WTC11 (cell line): ENCODE data around the gene TMEM190. TPM values are rescaled to one million over a fixed set of nuclear protein-coding genes. Genes with fewer than 3 reads are reported as not detected.
A peak's percentile ranks its signal among the peaks of the same experiment; 100 is the strongest.

Experiments
- ATAC-seq: fragments of 200-7000 bp; cut with Tn5 transposase; 2 replicates; pipeline ENCODE4 v1.10.0; 2021; ENCODE audit warnings: mild to moderate bottlenecking, moderate library complexity
- CTCF ChIA-PET: fragments of 300-600 bp; sonication (Branson Sonifier 250); formaldehyde crosslinking; loops from one replicate; lab custom pipeline; 2021; ENCODE audit warnings: antibody characterized with exemption; lab: Charles Lee
- POLR2A ChIA-PET: fragments of 350-600 bp; sonication (Branson Sonifier 250); formaldehyde crosslinking; loops from one replicate; lab custom pipeline; 2021; ENCODE audit warnings: antibody characterized with exemption; lab: Charles Lee
- DNase-seq: peaks from one replicate; pipeline ENCODE4 v3.0.0; 2021; ENCODE audit warnings: low spot score
- H3K27ac Mint-ChIP-seq: 2 replicates; pipeline ENCODE4 v1.8.0; 2021; ENCODE audit warnings: mixed read lengths
- H3K27me3 Mint-ChIP-seq: 2 replicates; pipeline ENCODE4 v1.8.0; 2021; ENCODE audit warnings: low read depth, mild to moderate bottlenecking, moderate library complexity, mixed read lengths
- H3K36me3 Mint-ChIP-seq: 2 replicates; pipeline ENCODE4 v1.8.0; 2021; ENCODE audit warnings: mixed read lengths
- H3K4me1 Mint-ChIP-seq: 2 replicates; pipeline ENCODE4 v1.8.0; 2022; ENCODE audit warnings: mixed read lengths
- H3K4me3 Mint-ChIP-seq: 2 replicates; pipeline ENCODE4 v1.8.0; 2021; ENCODE audit warnings: mild to moderate bottlenecking, moderate library complexity, mixed read lengths
- H3K9me3 Mint-ChIP-seq: 2 replicates; pipeline ENCODE4 v1.8.0; 2021; ENCODE audit warnings: mixed read lengths
- CDX4 ChIP-seq: fragments of 250-450 bp; sonication (Bioruptor Pico); IDR thresholded peaks from 2 replicates; pipeline ENCODE4 v1.9.0; 2021; ENCODE audit warnings: moderate library complexity, mild to moderate bottlenecking, inconsistent platforms, borderline replicate concordance
- CREB1 ChIP-seq: sonication (generic); formaldehyde crosslinking; IDR thresholded peaks from 2 replicates; pipeline ENCODE4 v1.8.0; 2023; ENCODE audit warnings: mild to moderate bottlenecking, missing genetic modification reagents
- ELF4 ChIP-seq: sonication (generic); formaldehyde crosslinking; IDR thresholded peaks from 2 replicates; pipeline ENCODE4 v1.8.1; 2022; ENCODE audit warnings: low read depth, mild to moderate bottlenecking, moderate library complexity, missing genetic modification reagents
- JUN ChIP-seq: sonication (generic); formaldehyde crosslinking; IDR thresholded peaks from 2 replicates; pipeline ENCODE4 v1.8.0; 2023; ENCODE audit warnings: mild to moderate bottlenecking, missing genetic modification reagents
- KAT7 ChIP-seq: sonication (generic); formaldehyde crosslinking; IDR thresholded peaks from 2 replicates; pipeline ENCODE4 v1.8.1; 2023; ENCODE audit warnings: missing genetic modification reagents, mild to moderate bottlenecking, borderline replicate concordance
- MXD4 ChIP-seq: fragments of 250-450 bp; sonication (Bioruptor Pico); IDR thresholded peaks from 2 replicates; pipeline ENCODE4 v1.8.0; 2021; ENCODE audit warnings: mild to moderate bottlenecking, moderate library complexity, borderline replicate concordance
- NR2C2 ChIP-seq: sonication (generic); formaldehyde crosslinking; IDR thresholded peaks from 2 replicates; pipeline ENCODE4 v1.8.0; 2022; ENCODE audit warnings: mild to moderate bottlenecking, missing genetic modification reagents
- NR3C1 ChIP-seq: sonication (generic); formaldehyde crosslinking; conservative IDR thresholded peaks from 2 replicates; pipeline ENCODE4 v1.8.1; 2023; ENCODE audit warnings: low read depth, mild to moderate bottlenecking, missing genetic modification reagents
- RORB ChIP-seq: fragments of 250-450 bp; sonication (Bioruptor Pico); IDR thresholded peaks from 2 replicates; pipeline ENCODE4 v1.9.0; 2021; ENCODE audit warnings: mild to moderate bottlenecking
- SMAD3 ChIP-seq: sonication (generic); formaldehyde crosslinking; IDR thresholded peaks from 2 replicates; pipeline ENCODE4 v1.8.0; 2022; ENCODE audit warnings: missing genetic modification reagents, mild to moderate bottlenecking, borderline replicate concordance
- TEAD1 ChIP-seq: sonication (generic); formaldehyde crosslinking; IDR thresholded peaks from 2 replicates; pipeline ENCODE4 v1.8.0; 2022; ENCODE audit warnings: mild to moderate bottlenecking, missing genetic modification reagents
- USF1 ChIP-seq: sonication (generic); formaldehyde crosslinking; IDR thresholded peaks from 2 replicates; pipeline ENCODE4 v1.8.0; 2022; ENCODE audit warnings: mild to moderate bottlenecking, missing genetic modification reagents
- ZNF232 ChIP-seq: sonication (generic); formaldehyde crosslinking; IDR thresholded peaks from 2 replicates; pipeline ENCODE4 v1.8.0; 2022; ENCODE audit warnings: mild to moderate bottlenecking, missing genetic modification reagents
- total RNA-seq: library from RNA; stranded (reverse); gene quantifications from 3 replicates; pipeline ENCODE4 v1.2.3, GENCODE V29; 2021
- TF ChIP-seq, protein P1 (sequence below): fragments of 200-600 bp; IDR thresholded peaks from 2 replicates; pipeline ENCODE4 v1.8.0; 2022; ENCODE audit warnings: antibody characterized with exemption
- TF ChIP-seq, protein P2 (sequence below): fragments of 250-450 bp; sonication (Bioruptor Pico); conservative IDR thresholded peaks from 2 replicates; pipeline ENCODE4 v1.9.0; 2021; ENCODE audit warnings: mild to moderate bottlenecking
- TF ChIP-seq, protein P3 (sequence below): sonication (generic); formaldehyde crosslinking; IDR thresholded peaks from 2 replicates; pipeline ENCODE4 v1.8.1; 2022; ENCODE audit warnings: mild to moderate bottlenecking, moderate library complexity, missing genetic modification reagents
- TF ChIP-seq, protein P4 (sequence below): fragments of 250-450 bp; sonication (Bioruptor Pico); IDR thresholded peaks from 2 replicates; pipeline ENCODE4 v2.1.2; 2022; ENCODE audit warnings: mild to moderate bottlenecking, moderate library complexity

Gene TMEM190
- total RNA-seq, 1 experiment from 2014 or later = 0.33 TPM

GRCh38 chr19:55392820-55393761 is 16.5 kb downstream of the TMEM190 start:
- POLR2A ChIA-PET = interaction anchor here (0.7 to 1.7 kb wide), 8 partner anchors 9 to 1075 kb away, joined by 3 to 9 read pairs (median 4); partner anchors contain the start of genes TMEM238 and UBE2S
- no peak for TF ChIP-seq CDX4 (CRISPR knock-in tag)
- TF ChIP-seq, protein P1, sequence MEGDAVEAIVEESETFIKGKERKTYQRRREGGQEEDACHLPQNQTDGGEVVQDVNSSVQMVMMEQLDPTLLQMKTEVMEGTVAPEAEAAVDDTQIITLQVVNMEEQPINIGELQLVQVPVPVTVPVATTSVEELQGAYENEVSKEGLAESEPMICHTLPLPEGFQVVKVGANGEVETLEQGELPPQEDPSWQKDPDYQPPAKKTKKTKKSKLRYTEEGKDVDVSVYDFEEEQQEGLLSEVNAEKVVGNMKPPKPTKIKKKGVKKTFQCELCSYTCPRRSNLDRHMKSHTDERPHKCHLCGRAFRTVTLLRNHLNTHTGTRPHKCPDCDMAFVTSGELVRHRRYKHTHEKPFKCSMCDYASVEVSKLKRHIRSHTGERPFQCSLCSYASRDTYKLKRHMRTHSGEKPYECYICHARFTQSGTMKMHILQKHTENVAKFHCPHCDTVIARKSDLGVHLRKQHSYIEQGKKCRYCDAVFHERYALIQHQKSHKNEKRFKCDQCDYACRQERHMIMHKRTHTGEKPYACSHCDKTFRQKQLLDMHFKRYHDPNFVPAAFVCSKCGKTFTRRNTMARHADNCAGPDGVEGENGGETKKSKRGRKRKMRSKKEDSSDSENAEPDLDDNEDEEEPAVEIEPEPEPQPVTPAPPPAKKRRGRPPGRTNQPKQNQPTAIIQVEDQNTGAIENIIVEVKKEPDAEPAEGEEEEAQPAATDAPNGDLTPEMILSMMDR = no peak
- TF ChIP-seq, protein P2, sequence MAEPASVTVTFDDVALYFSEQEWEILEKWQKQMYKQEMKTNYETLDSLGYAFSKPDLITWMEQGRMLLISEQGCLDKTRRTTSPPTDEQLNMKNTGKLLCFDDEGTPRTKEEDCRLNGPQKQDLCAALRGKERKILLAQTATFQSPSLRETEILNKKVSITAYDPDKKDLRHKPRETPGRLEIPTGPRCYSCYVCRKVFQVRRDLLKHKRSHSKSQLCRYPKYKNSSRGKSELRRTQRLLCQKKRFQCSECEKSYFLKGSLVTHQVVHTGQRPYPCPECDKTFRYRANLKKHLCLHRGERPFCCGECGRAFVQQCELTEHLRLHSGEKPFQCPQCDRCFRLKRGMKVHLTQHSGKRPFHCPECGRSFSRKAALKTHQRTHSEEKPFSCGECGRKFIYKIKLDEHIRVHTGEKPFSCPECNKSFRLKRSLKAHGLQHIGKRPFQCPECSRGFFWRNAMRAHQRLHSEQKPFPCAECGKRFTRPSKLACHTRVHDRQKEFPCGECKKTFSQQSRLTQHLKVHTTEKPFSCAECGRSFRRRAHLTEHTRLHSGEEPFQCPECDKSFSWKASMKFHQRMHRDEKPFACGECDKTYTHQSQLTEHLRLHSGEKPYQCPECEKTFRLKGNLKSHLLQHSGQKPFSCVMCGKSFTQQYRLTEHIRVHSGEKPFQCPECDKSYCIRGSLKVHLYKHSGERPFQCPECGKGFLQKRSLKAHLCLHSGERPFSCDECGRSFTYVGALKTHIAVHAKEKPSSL = no peak
- no peak for TF ChIP-seq TEAD1
- TF ChIP-seq USF1 (CRISPR knock-in tag) = no peak
- no peak for TF ChIP-seq CREB1 (CRISPR knock-in tag)
- TF ChIP-seq KAT7 (CRISPR knock-in tag) = no peak
- no peak for TF ChIP-seq ZNF232
- TF ChIP-seq JUN (CRISPR knock-in tag) = no peak
- TF ChIP-seq MXD4 = no peak
- TF ChIP-seq ELF4 (CRISPR knock-in tag) = no peak
- TF ChIP-seq SMAD3 (CRISPR knock-in tag) = no peak
- TF ChIP-seq, protein P3, sequence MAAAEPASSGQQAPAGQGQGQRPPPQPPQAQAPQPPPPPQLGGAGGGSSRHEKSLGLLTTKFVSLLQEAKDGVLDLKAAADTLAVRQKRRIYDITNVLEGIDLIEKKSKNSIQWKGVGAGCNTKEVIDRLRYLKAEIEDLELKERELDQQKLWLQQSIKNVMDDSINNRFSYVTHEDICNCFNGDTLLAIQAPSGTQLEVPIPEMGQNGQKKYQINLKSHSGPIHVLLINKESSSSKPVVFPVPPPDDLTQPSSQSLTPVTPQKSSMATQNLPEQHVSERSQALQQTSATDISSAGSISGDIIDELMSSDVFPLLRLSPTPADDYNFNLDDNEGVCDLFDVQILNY = no peak
- TF ChIP-seq RORB (CRISPR knock-in tag) = no peak
- TF ChIP-seq NR2C2 (CRISPR knock-in tag) = no peak
- TF ChIP-seq, protein P4, sequence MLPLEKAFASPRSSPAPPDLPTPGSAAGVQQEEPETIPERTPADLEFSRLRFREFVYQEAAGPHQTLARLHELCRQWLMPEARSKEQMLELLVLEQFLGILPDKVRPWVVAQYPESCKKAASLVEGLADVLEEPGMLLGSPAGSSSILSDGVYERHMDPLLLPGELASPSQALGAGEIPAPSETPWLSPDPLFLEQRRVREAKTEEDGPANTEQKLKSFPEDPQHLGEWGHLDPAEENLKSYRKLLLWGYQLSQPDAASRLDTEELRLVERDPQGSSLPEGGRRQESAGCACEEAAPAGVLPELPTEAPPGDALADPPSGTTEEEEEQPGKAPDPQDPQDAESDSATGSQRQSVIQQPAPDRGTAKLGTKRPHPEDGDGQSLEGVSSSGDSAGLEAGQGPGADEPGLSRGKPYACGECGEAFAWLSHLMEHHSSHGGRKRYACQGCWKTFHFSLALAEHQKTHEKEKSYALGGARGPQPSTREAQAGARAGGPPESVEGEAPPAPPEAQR (CRISPR knock-in tag) = no peak
- no peak for TF ChIP-seq NR3C1 (CRISPR knock-in tag)
- Mint-ChIP-seq H3K4me1 (peaks cover 48% of the 10 kb centered on the region), H3K9me3 (no peaks in the 10 kb centered on the region), H3K27ac (peak overlapping the region; percentile 41; the same call in 1 of the 2 replicates), H3K36me3 (peaks cover 17% of the 10 kb centered on the region), H3K4me3 (peak overlapping the region; percentile 44), H3K27me3 (peaks cover 5% of the 10 kb centered on the region; the same call in 1 of the 2 replicates)
- CTCF ChIA-PET = interaction anchor here (0.7 to 1.4 kb wide), 6 partner anchors 25 to 260 kb away, joined by 3 to 5 read pairs (median 4); partner anchors contain the start of gene TNNT1
- DNase-seq (no peak), ATAC-seq (peak; percentile 28)
